Measurements from ENCODE around the gene CHIT1.
"Not testable (repeated sequence)": the region's sequence is repeated elsewhere in the genome, so short reads cannot be mapped to it uniquely, and the experiment has no call there.

Gene CHIT1

GRCh38 chr1:203264052-203264501, 34.6 kb upstream of the CHIT1 start:
- DNase-seq, result no peak

DNA sequence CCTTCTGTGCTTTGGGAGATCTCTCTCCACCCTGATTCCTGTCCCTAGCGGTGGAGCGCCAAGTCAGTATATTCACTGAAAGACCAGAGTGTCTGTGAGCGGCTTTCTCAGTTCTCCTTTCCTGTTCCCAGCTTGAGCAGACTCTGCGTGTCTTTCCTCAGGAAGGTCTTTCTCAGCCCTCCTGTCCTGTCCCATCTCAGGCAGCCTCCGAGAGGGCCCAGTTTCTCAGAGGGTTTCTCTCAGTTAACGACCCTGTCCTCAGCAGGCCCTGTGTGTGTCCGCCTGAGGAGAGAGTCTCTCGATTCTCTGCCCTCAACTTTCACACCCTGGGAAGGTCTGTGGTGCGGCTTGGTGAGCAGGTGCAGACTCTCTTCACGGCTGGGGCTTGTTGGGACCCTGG, 34.0 kb upstream of the CHIT1 start:
- no peak for DNase-seq

GRCh38 chr1:203256636-203257035, 27.2 kb upstream of the CHIT1 start:
- DNase-seq, result not testable (repeated sequence)

GRCh38 chr1:203254782-203255181, 25.3 kb upstream of the CHIT1 start:
- DNase-seq, result not testable (repeated sequence)

DNA sequence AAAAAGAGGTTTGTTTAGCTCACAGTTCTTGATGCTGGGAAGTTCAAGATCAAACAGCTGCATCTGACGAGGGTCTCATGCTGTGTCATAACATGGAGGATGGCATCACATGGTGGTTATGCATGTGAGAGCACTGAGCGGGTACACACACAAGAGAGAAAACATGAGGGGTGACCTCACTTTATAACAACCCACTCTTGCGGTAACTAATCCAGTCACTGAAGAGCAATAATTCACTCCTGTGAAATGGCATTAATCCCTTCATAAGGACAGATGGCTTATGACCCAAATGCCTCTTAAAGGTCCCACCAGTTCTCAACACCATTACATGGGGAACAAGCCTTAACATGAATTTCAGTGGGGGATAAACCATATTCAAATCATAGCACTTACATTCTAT, 23.2 kb upstream of the CHIT1 start:
- DNase-seq, result no peak

DNA sequence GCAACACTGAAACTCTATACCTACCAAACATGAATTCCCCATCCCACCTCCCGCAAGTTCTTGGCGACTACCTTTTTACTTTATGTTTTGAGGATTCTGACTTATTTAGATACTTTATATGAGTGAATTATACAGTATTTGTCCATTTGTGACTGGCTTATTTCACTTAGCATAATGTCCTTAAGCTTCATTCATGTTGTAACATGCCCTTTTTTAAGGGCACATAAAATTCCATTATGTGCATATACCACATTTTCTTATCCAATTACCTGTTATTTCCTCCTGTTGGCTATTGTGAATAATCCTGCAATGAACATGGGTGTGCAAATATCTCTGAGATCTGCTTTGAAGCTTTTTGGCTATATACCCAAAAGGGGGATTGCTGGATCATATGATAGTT, 22.0 kb upstream of the CHIT1 start:
- DNase-seq, result no peak

- no peak for DNase-seq
Measured at GRCh38 chr1:203250911-203251310, 21.4 kb upstream of the CHIT1 start.

DNA sequence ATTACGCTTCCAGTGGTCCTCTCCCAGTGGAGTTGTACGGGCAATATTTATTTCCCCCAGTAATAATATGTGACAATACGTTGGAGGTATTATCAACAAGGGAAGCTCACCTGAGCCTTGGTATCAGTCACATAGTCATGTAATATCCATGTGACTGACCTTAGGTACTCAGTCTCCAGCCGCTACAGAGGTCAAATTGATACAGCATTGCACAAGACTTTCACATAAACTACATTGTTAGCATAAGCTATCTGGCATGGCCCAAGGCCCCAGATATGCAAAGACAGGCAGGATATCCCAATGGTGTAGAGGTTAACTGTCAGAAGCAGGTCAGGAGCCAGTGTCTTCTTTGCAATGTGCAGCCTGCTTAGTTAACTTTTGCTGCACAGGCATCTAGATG, 15.3 kb upstream of the CHIT1 start:
- DNase-seq, result no peak

- not testable (repeated sequence) for DNase-seq
Measured at GRCh38 chr1:203241708-203242107, 12.2 kb upstream of the CHIT1 start.

- DNase-seq, result no peak
Measured at GRCh38 chr1:203239526-203240305, 10.2 kb upstream of the CHIT1 start.

DNA sequence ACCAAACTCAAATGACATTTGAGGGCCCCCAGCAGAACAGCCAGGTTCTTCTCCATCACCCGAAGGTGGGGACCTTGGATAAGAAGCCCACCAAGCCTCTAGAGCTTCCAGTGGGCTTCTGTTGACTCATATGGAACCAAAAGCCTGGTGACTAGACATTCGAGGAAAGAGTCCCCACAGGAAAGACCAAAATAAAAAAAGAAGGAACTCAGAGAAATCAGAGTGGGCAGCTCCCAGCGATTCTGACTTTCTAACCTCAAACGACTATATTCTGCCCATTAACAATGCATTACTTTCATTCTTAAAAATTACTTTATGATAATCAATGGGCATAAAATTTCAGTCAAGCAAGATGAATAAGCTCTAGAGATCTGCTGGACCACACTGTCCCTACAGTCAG, 9.6 kb upstream of the CHIT1 start:
- no peak for DNase-seq

DNA sequence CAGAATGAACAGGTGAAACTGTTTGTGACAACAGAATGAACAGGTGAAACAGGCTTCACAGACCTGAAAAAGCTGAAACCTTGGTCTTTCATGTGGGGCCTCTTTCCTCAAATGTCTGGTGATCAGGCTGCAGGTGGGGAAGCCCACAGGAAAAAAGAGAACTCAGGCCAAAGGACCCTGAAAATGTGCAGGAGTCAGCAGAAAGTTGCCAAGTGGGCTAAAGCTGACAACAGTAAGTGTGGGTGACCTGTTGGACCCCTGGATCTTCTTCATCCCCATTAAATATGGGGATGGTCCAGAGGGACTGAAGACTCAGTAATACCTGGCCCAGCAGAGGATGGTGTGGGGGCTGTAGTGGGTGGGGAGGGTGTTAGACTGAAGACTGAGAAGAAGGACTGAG, 9.1 kb upstream of the CHIT1 start:
- DNase-seq, result no peak

DNA sequence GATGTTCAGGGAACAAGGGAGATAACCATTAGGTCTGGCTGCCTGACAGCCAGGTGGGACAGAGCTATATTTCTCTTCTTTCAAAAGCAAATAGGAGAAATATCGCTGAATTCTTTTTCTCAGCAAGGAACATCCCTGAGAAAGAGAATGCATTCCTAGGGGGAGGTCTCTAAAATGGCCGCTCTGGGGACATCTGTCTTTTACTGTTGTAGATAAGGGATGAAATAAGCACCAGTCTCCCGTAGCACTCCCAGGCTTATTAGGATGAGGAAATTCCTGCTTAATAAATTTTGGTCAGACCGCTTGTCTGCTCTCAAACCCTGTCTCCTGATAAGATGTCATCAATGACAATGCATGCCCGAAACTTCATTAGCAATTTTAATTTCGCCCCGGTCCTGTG, 5.4 kb upstream of the CHIT1 start:
- not testable (repeated sequence) for DNase-seq

GRCh38 chr1:203228670-203229069, 803 bp downstream of the CHIT1 start:
- no peak for DNase-seq

- DNase-seq, result no peak
Measured at GRCh38 chr1:203227371-203228083, 1.9 kb downstream of the CHIT1 start.

DNA sequence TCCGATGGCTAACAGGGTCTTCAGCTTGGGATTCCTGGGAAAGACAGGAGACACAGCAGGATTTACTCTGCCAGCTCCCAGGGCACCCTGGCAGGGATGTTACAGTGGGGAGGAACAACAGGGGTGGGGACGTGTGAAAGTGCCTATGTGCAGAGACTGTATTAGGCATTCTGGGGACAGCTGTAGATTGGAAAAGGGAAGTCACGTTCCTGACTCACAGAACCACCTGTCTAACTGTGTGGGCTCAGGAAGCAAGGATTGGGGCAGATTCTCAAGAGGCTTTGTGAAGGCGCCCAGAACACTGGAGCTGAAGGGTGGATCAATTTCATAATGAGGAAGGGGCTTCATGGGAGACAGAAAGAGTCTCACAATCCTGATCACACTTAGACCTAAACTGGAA, 4.4 kb downstream of the CHIT1 start:
- DNase-seq, result no peak

- no peak for DNase-seq
Measured at GRCh38 chr1:203223012-203223775, 6.3 kb downstream of the CHIT1 start.

DNA sequence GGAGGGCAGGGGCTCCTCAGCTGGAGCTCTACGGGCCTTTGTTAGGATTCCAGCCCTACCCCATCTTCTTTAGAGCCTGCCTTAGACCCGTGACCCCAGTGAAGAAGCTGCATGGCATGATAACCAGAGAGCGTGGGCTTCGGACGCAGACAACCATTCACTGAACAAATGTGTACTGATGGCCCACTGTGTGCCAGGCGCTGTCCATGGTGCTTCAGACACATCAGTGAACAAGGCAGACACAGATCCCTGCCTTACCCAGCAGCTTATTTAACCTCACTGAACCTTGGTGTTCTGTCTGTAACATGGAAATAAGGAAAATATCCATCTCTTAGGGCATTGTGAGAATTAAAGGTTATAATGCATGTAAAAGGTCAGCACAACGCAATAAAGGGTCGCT, 9.5 kb downstream of the CHIT1 start:
- DNase-seq, result no peak

DNA sequence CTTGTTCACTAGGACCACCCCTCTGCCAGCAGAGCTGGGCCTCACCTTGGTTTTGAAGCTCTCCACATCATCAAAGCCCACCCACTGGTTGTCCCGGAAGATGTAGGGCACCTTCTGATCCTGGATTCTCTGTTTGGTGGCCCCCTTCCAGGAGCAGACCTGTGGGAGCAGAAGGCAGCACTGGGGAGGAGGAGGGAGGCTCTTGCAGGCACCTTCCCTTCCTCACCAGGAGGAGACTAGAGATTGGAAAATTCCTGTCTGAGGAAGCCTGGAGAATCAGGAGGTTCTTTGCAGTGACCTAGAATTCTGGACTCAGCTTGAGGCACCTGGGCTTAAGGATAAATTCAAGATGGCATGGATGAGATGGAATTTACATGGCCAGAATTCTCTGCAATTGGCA, 10.3 kb downstream of the CHIT1 start:
- no peak for DNase-seq

DNA sequence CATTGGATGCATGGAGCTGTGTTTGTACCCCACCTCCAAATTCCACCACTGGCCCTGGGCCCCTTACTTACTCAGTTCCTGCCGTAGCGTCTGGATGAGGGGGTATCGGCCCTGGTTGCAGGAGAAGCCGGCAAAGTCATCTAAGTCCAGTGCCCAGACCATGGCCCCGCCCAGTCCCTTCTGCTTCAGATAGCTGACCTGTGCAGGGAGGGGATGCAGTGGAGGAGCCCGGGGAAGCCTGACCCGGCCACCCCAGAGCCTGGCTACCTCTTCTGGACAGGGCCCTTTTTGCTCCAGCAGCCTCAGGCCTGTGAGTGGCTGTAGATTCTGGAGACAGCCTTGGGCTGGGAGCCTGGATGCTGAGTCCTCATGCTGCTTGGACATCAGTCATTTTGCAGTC, 11.8 kb downstream of the CHIT1 start:
- DNase-seq, result no peak

GRCh38 chr1:203217139-203217655, 12.3 kb downstream of the CHIT1 start:
- no peak for DNase-seq

GRCh38 chr1:203216274-203217138, 13.0 kb downstream of the CHIT1 start:
- peak; percentile 66 for DNase-seq
